ENCODE measurements around the gene IFNA6. TPM values are rescaled to one million over a fixed set of nuclear protein-coding genes. Genes with fewer than 3 reads are reported as not detected.
A peak's percentile ranks its signal among the peaks of the same experiment; 100 is the strongest.

The IFNA6 gene
- total RNA-seq, 1 experiment from 2014 or later, result not detected

DNA sequence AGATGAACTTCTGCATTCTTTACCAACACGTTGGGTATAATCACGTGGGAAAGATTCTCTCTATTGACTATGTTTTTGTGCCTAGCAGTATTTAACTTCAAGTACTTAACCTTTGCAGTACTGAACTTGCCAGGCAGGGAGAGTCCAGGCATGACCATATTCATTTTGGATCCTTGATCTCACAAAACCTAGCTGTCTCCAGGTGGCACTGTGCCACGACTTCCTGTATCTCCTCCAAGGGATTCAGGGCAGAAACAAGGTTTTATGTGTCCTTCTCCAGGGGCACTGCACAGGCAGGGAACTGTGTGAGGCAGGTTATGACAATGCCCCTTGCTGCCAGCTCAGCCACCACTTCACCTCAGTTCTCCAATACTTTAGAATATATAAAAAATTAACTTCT is 33.8 kb downstream of the IFNA6 start:
- TF ChIP-seq, protein P1, sequence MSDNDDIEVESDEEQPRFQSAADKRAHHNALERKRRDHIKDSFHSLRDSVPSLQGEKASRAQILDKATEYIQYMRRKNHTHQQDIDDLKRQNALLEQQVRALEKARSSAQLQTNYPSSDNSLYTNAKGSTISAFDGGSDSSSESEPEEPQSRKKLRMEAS (IDR thresholded peaks at IDR 0.05), result no peak
- TF ChIP-seq SP1 (IDR thresholded peaks at IDR 0.05; ENCODE audit: low read depth) (no peak), ELF1 (IDR thresholded peaks at IDR 0.05; ENCODE audit: borderline replicate concordance, low read depth) (peak; percentile 26; the same call in 1 of the 2 replicates), CBX3 (IDR thresholded peaks at IDR 0.05; ENCODE audit: low read depth) (no peak), RAD21 (IDR thresholded peaks at IDR 0.05; ENCODE audit: low read depth) (peak; percentile 13; the same call in 1 of the 2 replicates), POLR2AphosphoS5 (IDR thresholded peaks at IDR 0.05; ENCODE audit: low read depth, low read length) (no peak)
- TF ChIP-seq, protein P2, sequence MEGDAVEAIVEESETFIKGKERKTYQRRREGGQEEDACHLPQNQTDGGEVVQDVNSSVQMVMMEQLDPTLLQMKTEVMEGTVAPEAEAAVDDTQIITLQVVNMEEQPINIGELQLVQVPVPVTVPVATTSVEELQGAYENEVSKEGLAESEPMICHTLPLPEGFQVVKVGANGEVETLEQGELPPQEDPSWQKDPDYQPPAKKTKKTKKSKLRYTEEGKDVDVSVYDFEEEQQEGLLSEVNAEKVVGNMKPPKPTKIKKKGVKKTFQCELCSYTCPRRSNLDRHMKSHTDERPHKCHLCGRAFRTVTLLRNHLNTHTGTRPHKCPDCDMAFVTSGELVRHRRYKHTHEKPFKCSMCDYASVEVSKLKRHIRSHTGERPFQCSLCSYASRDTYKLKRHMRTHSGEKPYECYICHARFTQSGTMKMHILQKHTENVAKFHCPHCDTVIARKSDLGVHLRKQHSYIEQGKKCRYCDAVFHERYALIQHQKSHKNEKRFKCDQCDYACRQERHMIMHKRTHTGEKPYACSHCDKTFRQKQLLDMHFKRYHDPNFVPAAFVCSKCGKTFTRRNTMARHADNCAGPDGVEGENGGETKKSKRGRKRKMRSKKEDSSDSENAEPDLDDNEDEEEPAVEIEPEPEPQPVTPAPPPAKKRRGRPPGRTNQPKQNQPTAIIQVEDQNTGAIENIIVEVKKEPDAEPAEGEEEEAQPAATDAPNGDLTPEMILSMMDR (IDR thresholded peaks at IDR 0.05 in 2 of 3, conservative IDR thresholded peaks at IDR 0.05 in 1 of 3; ENCODE audit: borderline replicate concordance in 1 of 3, insufficient read depth in 1 of 3, low read depth in 2 of 3, low read length in 2 of 3), result 0 out of 6 replicates have a peak, but pooled peaks of 1 of the 3 experiments have one; percentile 5
- Histone ChIP-seq H3K27ac (ENCODE audit: low read depth, low read length) (no peak overlapping the region), H3K4me2 (ENCODE audit: low read length) (no peak overlapping the region), H3K36me3 (ENCODE audit: control insufficient read depth in 1 of 2, insufficient read depth in 2 of 2, low read length in 2 of 2) (no peaks in the 10 kb centered on the region), H3K79me2 (ENCODE audit: insufficient read depth, low read length) (no peaks in the 10 kb centered on the region), H3K4me3 (replicated peaks in 1 of 2; ENCODE audit: low read depth in 1 of 2, low read length in 2 of 2) (no peak overlapping the region), H3K4me1 (ENCODE audit: control insufficient read depth in 1 of 2, insufficient read depth in 2 of 2, low read length in 2 of 2) (peaks cover 3 to 10% of the 10 kb centered on the region in 2 experiments; a peak in 3 of 4 replicates), H2AFZ (ENCODE audit: low read depth, low read length, poor library complexity, severe bottlenecking) (peak overlapping the region; percentile 8), H4K20me1 (ENCODE audit: insufficient read depth) (no peaks in the 10 kb centered on the region), H3K9ac (ENCODE audit: low read length) (no peak overlapping the region), H3K9me3 (ENCODE audit: control insufficient read depth in 1 of 2, insufficient read depth in 1 of 2, low read depth in 1 of 2, low read length in 2 of 2) (no peaks in the 10 kb centered on the region), H3K27me3 (ENCODE audit: insufficient read depth, low read length) (no peaks in the 10 kb centered on the region), H3K9me2 (ENCODE audit: insufficient read depth) (no peaks in the 10 kb centered on the region)
- POLR2A ChIA-PET, result no interaction called here
- peak; percentile 67 for ATAC-seq
- BruUV-seq (replicated peaks), result no TSS peak
- CTCF ChIA-PET, result interaction anchor here (0.9 to 3.1 kb wide), 3 partner anchors 64 to 122 kb away, joined by 3 to 21 read pairs (median 6); no protein-coding TSS in a partner anchor
- DNase-seq (ENCODE audit: low read depth, low spot score), result no peak
- RAD21 ChIA-PET (ENCODE audit: low non-redundant PET in 1 of 2, low total read pairs in 2 of 2, uncharacterized antibody in 2 of 2, unreplicated experiment in 2 of 2), result no interaction called here
- intact Hi-C loops (cut with micrococcal nuclease), result no loop called here
